B cell (primary cell): Measurements from ENCODE around the gene TMCO1.

Source experiments
- CTCF ChIP-seq: fragments of 200-600 bp; IDR thresholded peaks from one replicate; pipeline ENCODE4 v1.8.0; 2022; ENCODE audit warnings: antibody characterized with exemption, mild to moderate bottlenecking
- EZH2 ChIP-seq: IDR thresholded peaks from 2 replicates; pipeline ENCODE4 v1.6.1; 2012; ENCODE audit warnings: borderline replicate concordance, low read depth, mild to moderate bottlenecking, moderate library complexity, low read length; ENCODE audit not compliant: insufficient read depth, poor library complexity, severe bottlenecking

- TF ChIP-seq CTCF: no peak
- TF ChIP-seq EZH2: no peak
These were observed 65.0 kb downstream of the TMCO1 start for GRCh38 chr1:165703648-165704047.
